Endothelial cell (in vitro differentiated cells): Measurements from ENCODE around the gene TMPO. TPM values are rescaled to one million over a fixed set of nuclear protein-coding genes. Genes with fewer than 3 reads are reported as not detected.
A peak's percentile ranks its signal among the peaks of the same experiment; 100 is the strongest.
"Not testable (repeated sequence)": the region's sequence is repeated elsewhere in the genome, so short reads cannot be mapped to it uniquely, and the experiment has no call there.

Experiments used
- DNase-seq: peaks from one replicate; pipeline ENCODE4 v3.0.0; 2021; ENCODE audit warnings: low spot score
- H3K27ac Mint-ChIP-seq: one replicate; pipeline ENCODE4 v1.8.0; 2021; ENCODE audit warnings: mixed read lengths, inconsistent platforms; ENCODE audit not compliant: unreplicated experiment
- H3K27me3 Mint-ChIP-seq: one replicate; pipeline ENCODE4 v1.8.0; 2021; ENCODE audit warnings: mild to moderate bottlenecking, moderate library complexity, mixed read lengths, inconsistent platforms; ENCODE audit not compliant: unreplicated experiment
- H3K36me3 Mint-ChIP-seq: one replicate; pipeline ENCODE4 v1.8.0; 2021; ENCODE audit warnings: mild to moderate bottlenecking, low read depth, mixed read lengths, inconsistent platforms; ENCODE audit not compliant: unreplicated experiment
- H3K4me1 Mint-ChIP-seq: one replicate; pipeline ENCODE4 v1.8.0; 2021; ENCODE audit warnings: mild to moderate bottlenecking, mixed read lengths, inconsistent platforms; ENCODE audit not compliant: unreplicated experiment
- H3K4me3 Mint-ChIP-seq: one replicate; pipeline ENCODE4 v1.8.0; 2021; ENCODE audit warnings: mild to moderate bottlenecking, mixed read lengths, inconsistent platforms; ENCODE audit not compliant: unreplicated experiment
- H3K9me3 Mint-ChIP-seq: one replicate; pipeline ENCODE4 v1.8.0; 2021; ENCODE audit warnings: mixed read lengths, inconsistent platforms; ENCODE audit not compliant: unreplicated experiment
- total RNA-seq: library from RNA; stranded (reverse); fragmentation: NEBNext Ultra II Directional; extraction: Animal tissue kit (Norgen Biotek cat#: 25700); gene quantifications from one replicate; pipeline ENCODE4 v1.2.1, GENCODE V29; 2021; ENCODE audit not compliant: unreplicated experiment
- TF ChIP-seq, protein P1 (sequence below): fragments of 200-600 bp; sonication (generic); IDR thresholded peaks from one replicate; pipeline ENCODE4 v1.5.0; 2021; ENCODE audit warnings: antibody characterized with exemption; ENCODE audit not compliant: unreplicated experiment

Gene TMPO
- total RNA-seq, 1 donor from 2014 or later, result 125 TPM

- Mint-ChIP-seq H3K4me1 (no peaks in the 10 kb centered on the region), H3K27ac (no peak overlapping the region), H3K4me3 (no peak overlapping the region), H3K36me3 (no peaks in the 10 kb centered on the region), H3K27me3 (peaks cover 5% of the 10 kb centered on the region), H3K9me3 (no peaks in the 10 kb centered on the region)
- TF ChIP-seq, protein P1, sequence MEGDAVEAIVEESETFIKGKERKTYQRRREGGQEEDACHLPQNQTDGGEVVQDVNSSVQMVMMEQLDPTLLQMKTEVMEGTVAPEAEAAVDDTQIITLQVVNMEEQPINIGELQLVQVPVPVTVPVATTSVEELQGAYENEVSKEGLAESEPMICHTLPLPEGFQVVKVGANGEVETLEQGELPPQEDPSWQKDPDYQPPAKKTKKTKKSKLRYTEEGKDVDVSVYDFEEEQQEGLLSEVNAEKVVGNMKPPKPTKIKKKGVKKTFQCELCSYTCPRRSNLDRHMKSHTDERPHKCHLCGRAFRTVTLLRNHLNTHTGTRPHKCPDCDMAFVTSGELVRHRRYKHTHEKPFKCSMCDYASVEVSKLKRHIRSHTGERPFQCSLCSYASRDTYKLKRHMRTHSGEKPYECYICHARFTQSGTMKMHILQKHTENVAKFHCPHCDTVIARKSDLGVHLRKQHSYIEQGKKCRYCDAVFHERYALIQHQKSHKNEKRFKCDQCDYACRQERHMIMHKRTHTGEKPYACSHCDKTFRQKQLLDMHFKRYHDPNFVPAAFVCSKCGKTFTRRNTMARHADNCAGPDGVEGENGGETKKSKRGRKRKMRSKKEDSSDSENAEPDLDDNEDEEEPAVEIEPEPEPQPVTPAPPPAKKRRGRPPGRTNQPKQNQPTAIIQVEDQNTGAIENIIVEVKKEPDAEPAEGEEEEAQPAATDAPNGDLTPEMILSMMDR, result no peak
- DNase-seq, result no peak
Measured at GRCh38 chr12:98561846-98562245, 46.5 kb downstream of the TMPO start.

- Mint-ChIP-seq H3K9me3 (no peaks in the 10 kb centered on the region), H3K27me3 (no peaks in the 10 kb centered on the region), H3K4me3 (no peak overlapping the region), H3K27ac (no peak overlapping the region), H3K4me1 (no peaks in the 10 kb centered on the region), H3K36me3 (no peaks in the 10 kb centered on the region)
- DNase-seq, result no peak
- TF ChIP-seq, protein P1, result peak; percentile 21
Measured at GRCh38 chr12:98572010-98572409, 56.6 kb downstream of the TMPO start.

GRCh38 chr12:98574110-98574509 is 58.7 kb downstream of the TMPO start:
- H3K4me1 Mint-ChIP-seq, result no peaks in the 10 kb centered on the region
- no peaks in the 10 kb centered on the region for H3K36me3 Mint-ChIP-seq
- H3K4me3 Mint-ChIP-seq, result no peak overlapping the region
- no peak overlapping the region for H3K27ac Mint-ChIP-seq
- H3K9me3 Mint-ChIP-seq, result no peaks in the 10 kb centered on the region
- TF ChIP-seq, protein P1, result no peak
- no peak for DNase-seq
- H3K27me3 Mint-ChIP-seq, result no peaks in the 10 kb centered on the region

DNA sequence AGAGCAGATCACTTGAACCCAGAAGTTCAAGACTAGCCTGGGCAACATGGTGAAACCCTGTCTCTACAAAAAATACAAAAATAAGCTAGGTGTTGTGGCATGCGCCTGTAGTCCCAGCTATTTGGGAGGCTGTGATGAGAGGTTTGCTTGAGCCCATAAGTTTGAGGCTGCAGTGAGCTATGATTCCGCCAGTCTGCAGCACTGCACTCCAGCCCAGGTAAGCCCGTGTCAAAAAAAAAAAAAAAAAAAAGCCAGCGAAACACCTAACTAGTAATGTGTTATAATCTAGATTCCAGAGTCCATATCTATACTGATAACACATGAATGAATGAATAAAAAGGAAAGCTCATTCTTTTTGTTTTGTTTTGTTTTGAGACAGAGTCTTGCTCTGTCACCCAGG is 59.6 kb downstream of the TMPO start:
- DNase-seq, result no peak
- Mint-ChIP-seq H3K9me3 (no peaks in the 10 kb centered on the region), H3K4me3 (no peak overlapping the region), H3K4me1 (no peaks in the 10 kb centered on the region), H3K27me3 (no peaks in the 10 kb centered on the region), H3K27ac (no peak overlapping the region), H3K36me3 (no peaks in the 10 kb centered on the region)
- TF ChIP-seq, protein P1, result no peak

DNA sequence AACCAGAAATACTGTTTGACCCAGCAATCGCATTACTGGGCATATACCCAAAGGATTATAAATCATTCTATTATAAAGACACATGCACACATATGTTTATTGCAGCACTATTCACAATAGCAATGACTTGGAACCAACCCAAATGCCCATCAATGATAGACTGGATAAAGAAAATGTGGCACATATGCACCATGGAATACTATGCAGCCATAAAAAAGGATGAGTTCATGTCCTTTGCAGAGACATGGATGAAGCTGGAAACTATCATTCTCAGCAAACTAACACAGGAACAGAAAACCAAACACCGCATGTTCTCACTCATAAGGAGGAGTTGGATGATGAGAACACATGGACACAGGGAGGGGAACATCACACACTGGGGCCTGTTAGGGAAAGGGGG is 61.4 kb downstream of the TMPO start:
- H3K36me3 Mint-ChIP-seq, H3K4me1 Mint-ChIP-seq, H3K4me3 Mint-ChIP-seq, H3K9me3 Mint-ChIP-seq, DNase-seq, H3K27me3 Mint-ChIP-seq, H3K27ac Mint-ChIP-seq: not testable (repeated sequence)

- TF ChIP-seq, protein P1, result no peak
- Mint-ChIP-seq H3K9me3 (no peaks in the 10 kb centered on the region), H3K27ac (no peak overlapping the region), H3K36me3 (no peaks in the 10 kb centered on the region), H3K4me1 (no peaks in the 10 kb centered on the region), H3K27me3 (peaks cover 2% of the 10 kb centered on the region), H3K4me3 (no peak overlapping the region)
- DNase-seq, result no peak
Measured at GRCh38 chr12:98578392-98578791, 63.0 kb downstream of the TMPO start.
